Measurements from ENCODE around the gene LBP. TPM values are rescaled to one million over a fixed set of nuclear protein-coding genes. Genes with fewer than 3 reads are reported as not detected.
A peak's percentile ranks its signal among the peaks of the same experiment; 100 is the strongest.

LBP gene
- total and polyA plus RNA-seq, 2 of the 13 experiments (the other 11 are each of a cell fraction or from before 2014, with no cell fraction given): 0.07 to 0.20 TPM

DNA sequence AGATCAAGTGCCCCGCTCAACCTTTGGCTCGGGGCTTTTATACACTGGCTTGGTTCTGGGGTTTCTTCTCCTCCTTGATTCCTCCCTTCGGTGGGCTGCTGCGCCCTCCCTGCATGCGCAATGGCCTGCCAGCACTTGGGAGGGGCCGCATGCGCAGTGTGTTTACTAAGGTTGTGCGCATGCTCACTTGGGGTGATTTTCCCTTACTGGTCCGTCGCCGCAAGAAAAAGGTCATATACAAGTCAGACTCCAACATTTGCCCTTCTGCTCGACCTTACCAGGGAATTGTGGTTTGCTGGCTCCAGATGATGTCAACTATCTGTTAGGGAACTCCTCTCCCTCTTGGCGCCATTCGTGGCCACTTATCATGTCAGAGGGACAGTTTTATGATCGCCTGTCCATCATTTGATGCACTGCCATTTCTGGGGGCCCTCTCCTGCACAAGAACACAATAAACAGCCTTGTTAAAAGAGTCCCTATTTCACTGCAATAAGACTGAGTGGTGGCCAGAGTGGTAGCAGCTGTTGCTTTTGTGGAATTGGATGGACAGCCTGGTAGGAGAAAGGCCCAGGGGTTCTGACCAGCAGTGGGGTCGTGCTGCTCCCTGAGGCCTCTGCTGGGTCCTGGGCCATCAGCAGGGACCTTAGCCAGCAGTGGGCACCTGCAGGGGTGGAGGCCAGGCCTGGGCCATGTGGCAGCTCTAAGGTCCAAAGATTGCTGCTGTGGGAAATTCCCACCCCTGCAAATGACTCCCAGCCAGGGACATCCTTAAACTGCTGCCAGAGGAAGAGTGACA is 2.8 kb upstream of the LBP start (continued):
- TF ChIP-seq PHF21A (CRISPR knock-in tag; IDR thresholded peaks at IDR 0.05): peak; percentile 42; the same call in 1 of the 2 replicates
- peak; percentile 69; the same call in 1 of the 2 replicates for TF ChIP-seq ZNF253 (CRISPR knock-in tag; IDR thresholded peaks at IDR 0.05; ENCODE audit: borderline replicate concordance)
- TF ChIP-seq NCOA2 (CRISPR knock-in tag; IDR thresholded peaks at IDR 0.05): peak; percentile 54
- TF ChIP-seq NFATC3 (CRISPR knock-in tag; IDR thresholded peaks at IDR 0.05): peak; percentile 96
- 0 out of 2 replicates have a peak, but pooled peaks have one; percentile 30 for TF ChIP-seq HNF4G (IDR thresholded peaks at IDR 0.05; ENCODE audit: borderline replicate concordance, low read depth, low read length)
- no peak; the same call in 1 of the 2 replicates for TF ChIP-seq HNF4G (CRISPR knock-in tag; IDR thresholded peaks at IDR 0.05; ENCODE audit: borderline replicate concordance, low read depth)
- TF ChIP-seq, protein P1, sequence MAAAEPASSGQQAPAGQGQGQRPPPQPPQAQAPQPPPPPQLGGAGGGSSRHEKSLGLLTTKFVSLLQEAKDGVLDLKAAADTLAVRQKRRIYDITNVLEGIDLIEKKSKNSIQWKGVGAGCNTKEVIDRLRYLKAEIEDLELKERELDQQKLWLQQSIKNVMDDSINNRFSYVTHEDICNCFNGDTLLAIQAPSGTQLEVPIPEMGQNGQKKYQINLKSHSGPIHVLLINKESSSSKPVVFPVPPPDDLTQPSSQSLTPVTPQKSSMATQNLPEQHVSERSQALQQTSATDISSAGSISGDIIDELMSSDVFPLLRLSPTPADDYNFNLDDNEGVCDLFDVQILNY (CRISPR knock-in tag; conservative IDR thresholded peaks at IDR 0.05): 0 out of 2 replicates have a peak, but pooled peaks have one; percentile 40
- TF ChIP-seq, protein P2, sequence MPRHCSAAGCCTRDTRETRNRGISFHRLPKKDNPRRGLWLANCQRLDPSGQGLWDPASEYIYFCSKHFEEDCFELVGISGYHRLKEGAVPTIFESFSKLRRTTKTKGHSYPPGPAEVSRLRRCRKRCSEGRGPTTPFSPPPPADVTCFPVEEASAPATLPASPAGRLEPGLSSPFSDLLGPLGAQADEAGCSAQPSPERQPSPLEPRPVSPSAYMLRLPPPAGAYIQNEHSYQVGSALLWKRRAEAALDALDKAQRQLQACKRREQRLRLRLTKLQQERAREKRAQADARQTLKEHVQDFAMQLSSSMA (CRISPR knock-in tag; IDR thresholded peaks at IDR 0.05): peak; percentile 92
- TF ChIP-seq ATF7-NPFF (CRISPR knock-in tag; IDR thresholded peaks at IDR 0.05; ENCODE audit: low read depth): peak; percentile 52
- TF ChIP-seq, protein P3, sequence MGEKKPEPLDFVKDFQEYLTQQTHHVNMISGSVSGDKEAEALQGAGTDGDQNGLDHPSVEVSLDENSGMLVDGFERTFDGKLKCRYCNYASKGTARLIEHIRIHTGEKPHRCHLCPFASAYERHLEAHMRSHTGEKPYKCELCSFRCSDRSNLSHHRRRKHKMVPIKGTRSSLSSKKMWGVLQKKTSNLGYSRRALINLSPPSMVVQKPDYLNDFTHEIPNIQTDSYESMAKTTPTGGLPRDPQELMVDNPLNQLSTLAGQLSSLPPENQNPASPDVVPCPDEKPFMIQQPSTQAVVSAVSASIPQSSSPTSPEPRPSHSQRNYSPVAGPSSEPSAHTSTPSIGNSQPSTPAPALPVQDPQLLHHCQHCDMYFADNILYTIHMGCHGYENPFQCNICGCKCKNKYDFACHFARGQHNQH (CRISPR knock-in tag; IDR thresholded peaks at IDR 0.05): peak; percentile 52; the same call in 1 of the 2 replicates
- peak; percentile 90; the same call in 1 of the 2 replicates for TF ChIP-seq WIZ (CRISPR knock-in tag; IDR thresholded peaks at IDR 0.05)
- peak; percentile 80 for TF ChIP-seq PITX1 (CRISPR knock-in tag; IDR thresholded peaks at IDR 0.05)
- TF ChIP-seq, protein P4, sequence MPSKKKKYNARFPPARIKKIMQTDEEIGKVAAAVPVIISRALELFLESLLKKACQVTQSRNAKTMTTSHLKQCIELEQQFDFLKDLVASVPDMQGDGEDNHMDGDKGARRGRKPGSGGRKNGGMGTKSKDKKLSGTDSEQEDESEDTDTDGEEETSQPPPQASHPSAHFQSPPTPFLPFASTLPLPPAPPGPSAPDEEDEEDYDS (CRISPR knock-in tag; IDR thresholded peaks at IDR 0.05): peak; percentile 83
- 0 out of 2 replicates have a peak, but pooled peaks have one; percentile 62 for TF ChIP-seq CAMTA2 (CRISPR knock-in tag; IDR thresholded peaks at IDR 0.05; ENCODE audit: borderline replicate concordance)
- peak; percentile 71; the same call in 1 of the 2 replicates for TF ChIP-seq IRF2 (CRISPR knock-in tag; IDR thresholded peaks at IDR 0.05)
- TF ChIP-seq TAF1 (CRISPR knock-in tag; IDR thresholded peaks at IDR 0.05): peak; percentile 74
- peak; percentile 63 for TF ChIP-seq ZFY (CRISPR knock-in tag; IDR thresholded peaks at IDR 0.05)
- TF ChIP-seq PAF1 (CRISPR knock-in tag; IDR thresholded peaks at IDR 0.05): no peak
- no peak for TF ChIP-seq PAWR (CRISPR knock-in tag; IDR thresholded peaks at IDR 0.05; ENCODE audit: borderline replicate concordance)
- TF ChIP-seq, protein P5, sequence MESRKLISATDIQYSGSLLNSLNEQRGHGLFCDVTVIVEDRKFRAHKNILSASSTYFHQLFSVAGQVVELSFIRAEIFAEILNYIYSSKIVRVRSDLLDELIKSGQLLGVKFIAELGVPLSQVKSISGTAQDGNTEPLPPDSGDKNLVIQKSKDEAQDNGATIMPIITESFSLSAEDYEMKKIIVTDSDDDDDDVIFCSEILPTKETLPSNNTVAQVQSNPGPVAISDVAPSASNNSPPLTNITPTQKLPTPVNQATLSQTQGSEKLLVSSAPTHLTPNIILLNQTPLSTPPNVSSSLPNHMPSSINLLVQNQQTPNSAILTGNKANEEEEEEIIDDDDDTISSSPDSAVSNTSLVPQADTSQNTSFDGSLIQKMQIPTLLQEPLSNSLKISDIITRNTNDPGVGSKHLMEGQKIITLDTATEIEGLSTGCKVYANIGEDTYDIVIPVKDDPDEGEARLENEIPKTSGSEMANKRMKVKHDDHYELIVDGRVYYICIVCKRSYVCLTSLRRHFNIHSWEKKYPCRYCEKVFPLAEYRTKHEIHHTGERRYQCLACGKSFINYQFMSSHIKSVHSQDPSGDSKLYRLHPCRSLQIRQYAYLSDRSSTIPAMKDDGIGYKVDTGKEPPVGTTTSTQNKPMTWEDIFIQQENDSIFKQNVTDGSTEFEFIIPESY (CRISPR knock-in tag; IDR thresholded peaks at IDR 0.05): 0 out of 2 replicates have a peak, but pooled peaks have one; percentile 12
- TF ChIP-seq, protein P6, sequence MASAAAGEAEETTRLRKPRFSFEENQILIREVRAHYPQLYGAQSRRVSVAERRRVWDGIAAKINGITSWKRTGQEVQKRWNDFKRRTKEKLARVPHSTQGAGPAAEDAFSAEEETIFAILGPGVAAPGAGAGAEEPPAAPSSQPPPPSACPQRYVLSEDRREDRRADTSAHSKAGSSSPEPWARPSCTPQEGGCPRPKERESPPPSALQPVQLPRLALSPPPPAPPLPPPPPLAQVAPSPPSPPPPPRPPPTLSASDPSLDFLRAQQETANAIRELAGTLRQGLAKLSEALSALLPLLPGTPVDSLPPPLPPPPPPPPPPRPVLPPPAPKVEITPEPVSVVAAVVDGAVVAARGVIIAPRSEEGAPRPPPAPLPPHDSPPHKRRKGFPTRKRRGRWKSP (CRISPR knock-in tag; IDR thresholded peaks at IDR 0.05): peak; percentile 82; the same call in 1 of the 2 replicates
- peak; percentile 45; the same call in 1 of the 2 replicates for TF ChIP-seq MYC (CRISPR knock-in tag; IDR thresholded peaks at IDR 0.05; ENCODE audit: borderline replicate concordance)
- peak; percentile 94 for TF ChIP-seq ZNF883 (CRISPR knock-in tag; IDR thresholded peaks at IDR 0.05; ENCODE audit: not compliant biosample characterization)
